B cell (primary cell): Measurements from ENCODE around the gene S100A5. TPM values are rescaled to one million over a fixed set of nuclear protein-coding genes. Genes with fewer than 3 reads are reported as not detected.

ENCODE experiments used
- ATAC-seq: fragments of 200-7000 bp; cut with Tn5 transposase; one replicate; pipeline ENCODE4 v1.10.0; 2021; ENCODE audit warnings: low read depth, mild to moderate bottlenecking, moderate number of reproducible peaks, moderate library complexity
- CTCF ChIA-PET: fragments of 350-600 bp; sonication (Branson Sonifier 250); formaldehyde crosslinking; loops from one replicate; lab custom pipeline; 2021; ENCODE audit warnings: antibody characterized with exemption, inconsistent platforms; lab: Charles Lee
- POLR2A ChIA-PET: fragments of 350-600 bp; sonication (Branson Sonifier 250); formaldehyde crosslinking; loops from one replicate; lab custom pipeline; 2021; ENCODE audit warnings: antibody characterized with exemption; lab: Charles Lee
- DNase-seq: peaks from one replicate; pipeline ENCODE4 v3.0.0; 2013
- H2AFZ ChIP-seq: 2 replicates; pipeline ENCODE4 v1.6.1; 2012; ENCODE audit warnings: mild to moderate bottlenecking, low read depth, low read length; ENCODE audit not compliant: insufficient read depth, poor library complexity, severe bottlenecking
- H3K27ac ChIP-seq, 2 donors: 1 replicate in 1 of 2; 2 replicates in 1 of 2; pipeline ENCODE4 v1.5.1; 2012 to 2013; ENCODE audit warnings: low read length in 2 of 2, mild to moderate bottlenecking in 2 of 2, moderate library complexity in 1 of 2
- H3K27me3 ChIP-seq, 4 experiments: fragments of 200-600 bp in 1 of 4; sonication (generic) in 1 of 4; replicated peaks in 1 of 4; 1 replicate in 2 of 4; 2 replicates in 2 of 4; pipeline versions ENCODE4 v1.6.1 to v1.7.0; 2013 to 2016; ENCODE audit warnings: low read length in 3 of 4, mild to moderate bottlenecking in 2 of 4, mixed read lengths in 1 of 4, moderate library complexity in 1 of 4; ENCODE audit not compliant: insufficient read depth in 4 of 4, control insufficient read depth in 3 of 4; ENCODE audit errors: control extremely low read depth in 1 of 4
- H3K36me3 ChIP-seq, 2 experiments: replicated peaks in 1 of 2; 1 replicate in 1 of 2; 2 replicates in 1 of 2; pipeline versions ENCODE4 v1.6.1 to v1.7.1; 2013; ENCODE audit warnings: low read length in 1 of 2; ENCODE audit not compliant: insufficient read depth in 2 of 2, control insufficient read depth in 1 of 2; ENCODE audit errors: control extremely low read depth in 1 of 2, extremely low read depth in 1 of 2
- H3K4me1 ChIP-seq, 2 donors: fragments of 200-600 bp in 1 of 2; sonication (generic) in 1 of 2; 1 replicate in 1 of 2; 2 replicates in 1 of 2; pipeline versions ENCODE4 v1.5.1 to v1.6.1; 2013 to 2017; ENCODE audit warnings: low read length in 2 of 2; ENCODE audit not compliant: control insufficient read depth in 2 of 2, insufficient read depth in 2 of 2
- H3K4me2 ChIP-seq: replicated peaks from 2 replicates; pipeline ENCODE3; 2012; ENCODE audit warnings: mild to moderate bottlenecking, low read depth, low read length; ENCODE audit not compliant: poor library complexity, severe bottlenecking
- H3K4me3 ChIP-seq, 5 experiments: fragments of 200-600 bp in 1 of 5; sonication (generic) in 1 of 5; 1 replicate in 3 of 5; 2 replicates in 2 of 5; pipeline versions ENCODE4 v1.5.1 to v1.7.0; 2011 to 2016; ENCODE audit warnings: low read length in 4 of 5, mild to moderate bottlenecking in 4 of 5, low read depth in 2 of 5, control low read depth in 1 of 5, moderate library complexity in 1 of 5; ENCODE audit not compliant: insufficient read depth in 1 of 5; ENCODE audit errors: control extremely low read depth in 1 of 5, extremely low read depth in 1 of 5
- H3K79me2 ChIP-seq: fragments of 200-600 bp; sonication (generic); one replicate; pipeline ENCODE4 v1.6.0; 2016; ENCODE audit warnings: low read length; ENCODE audit not compliant: control insufficient read depth, insufficient read depth
- H3K9ac ChIP-seq: fragments of 200-600 bp; sonication (generic); 2 replicates; pipeline ENCODE4 v1.6.1; 2017; ENCODE audit warnings: mild to moderate bottlenecking, low read length, moderate library complexity
- H3K9me3 ChIP-seq, 3 donors: one replicate each; pipeline versions ENCODE4 v1.6.1 to v1.7.1; 2013; ENCODE audit warnings: low read length in 2 of 3; ENCODE audit not compliant: control insufficient read depth in 2 of 3, insufficient read depth in 1 of 3; ENCODE audit errors: control extremely low read depth in 1 of 3
- H4K20me1 ChIP-seq: 2 replicates; pipeline ENCODE4 v1.6.0; 2012; ENCODE audit warnings: mild to moderate bottlenecking, low read length; ENCODE audit not compliant: insufficient read depth, control insufficient read depth, poor library complexity, severe bottlenecking
- H3K27ac Mint-ChIP-seq: one replicate; pipeline ENCODE4 v1.8.0; 2021; ENCODE audit warnings: mixed read lengths
- H3K27me3 Mint-ChIP-seq: one replicate; pipeline ENCODE4 v1.8.0; 2021; ENCODE audit warnings: mixed read lengths
- H3K4me1 Mint-ChIP-seq: one replicate; pipeline ENCODE4 v1.8.0; 2021; ENCODE audit warnings: mixed read lengths
- H3K4me3 Mint-ChIP-seq: one replicate; pipeline ENCODE4 v1.8.0; 2021; ENCODE audit warnings: mixed read lengths
- H3K9me3 Mint-ChIP-seq: one replicate; pipeline ENCODE4 v1.8.0; 2022; ENCODE audit warnings: mixed read lengths; ENCODE audit not compliant: insufficient read depth
- CTCF ChIP-seq: fragments of 200-600 bp; IDR thresholded peaks from one replicate; pipeline ENCODE4 v1.8.0; 2022; ENCODE audit warnings: antibody characterized with exemption, mild to moderate bottlenecking
- EZH2 ChIP-seq: IDR thresholded peaks from 2 replicates; pipeline ENCODE4 v1.6.1; 2012; ENCODE audit warnings: borderline replicate concordance, low read depth, mild to moderate bottlenecking, moderate library complexity, low read length; ENCODE audit not compliant: insufficient read depth, poor library complexity, severe bottlenecking
- WGBS: methylation state at CpG from one replicate; pipeline ENCODE4 v1.1.5; 2013; ENCODE audit warnings: missing lambda C conversion rate; ENCODE audit not compliant: insufficient coverage; 5-methylcytosine and 5-hydroxymethylcytosine counted together
- intact Hi-C: fragments of 100-400 bp; cut with micrococcal nuclease; formaldehyde crosslinking; loops from one replicate; pipeline ENCODE4 v1.10.0; 2022
- polyA plus RNA-seq: library from polyadenylated mRNA; depleted of rRNA; stranded (reverse); fragments of >200 nt; gene quantifications from 2 replicates; pipeline ENCODE4 v1.2.3, GENCODE V29; 2012
- total RNA-seq, 2 donors: library from RNA; stranded (reverse); fragments of 120-200 nt in 1 of 2; gene quantifications; 1 replicate in 1 of 2; 2 replicates in 1 of 2; pipeline versions ENCODE4 v1.2.3 to v1.2.4, GENCODE V29; 2013 to 2022

The S100A5 gene
- total and polyA plus RNA-seq, 2 donors (not counting 1 experiment from before 2014, with no cell fraction given): 0.64 TPM; not detected in 1

GRCh38 chr1:153509036-153509435 lies 31.7 kb downstream of the S100A5 start:
- Histone ChIP-seq H3K4me3 (no peak overlapping the region), H3K36me3 (no peaks in the 10 kb centered on the region), H3K4me1 (no peaks in the 10 kb centered on the region), H4K20me1 (no peaks in the 10 kb centered on the region), H3K9ac (no peak overlapping the region), H3K27me3 (no peaks in the 10 kb centered on the region), H3K9me3 (no peaks in the 10 kb centered on the region), H3K79me2 (no peaks in the 10 kb centered on the region), H3K4me2 (no peak overlapping the region), H3K27ac (no peak overlapping the region), H2AFZ (no peak overlapping the region)
- H3K27me3 Mint-ChIP-seq: peaks cover 3% of the 10 kb centered on the region
- no peak for DNase-seq
- ATAC-seq: no peak
- ChIA-PET CTCF (interaction anchor here (0.7 to 11.1 kb wide), 12 partner anchors 7 to 264 kb away, joined by 3 to 227 read pairs (median 8); partner anchors contain the start of gene S100A2), POLR2A (no interaction called here)
- H3K4me3 Mint-ChIP-seq: no peak overlapping the region
- H3K4me1 Mint-ChIP-seq: no peaks in the 10 kb centered on the region
- H3K27ac Mint-ChIP-seq: no peak overlapping the region
- TF ChIP-seq CTCF (no peak), EZH2 (no peak)
- H3K9me3 Mint-ChIP-seq: no peaks in the 10 kb centered on the region
- 94% methylated on average over 3 of the region's 3 CpGs for WGBS
- intact Hi-C loops: no loop called here

DNA sequence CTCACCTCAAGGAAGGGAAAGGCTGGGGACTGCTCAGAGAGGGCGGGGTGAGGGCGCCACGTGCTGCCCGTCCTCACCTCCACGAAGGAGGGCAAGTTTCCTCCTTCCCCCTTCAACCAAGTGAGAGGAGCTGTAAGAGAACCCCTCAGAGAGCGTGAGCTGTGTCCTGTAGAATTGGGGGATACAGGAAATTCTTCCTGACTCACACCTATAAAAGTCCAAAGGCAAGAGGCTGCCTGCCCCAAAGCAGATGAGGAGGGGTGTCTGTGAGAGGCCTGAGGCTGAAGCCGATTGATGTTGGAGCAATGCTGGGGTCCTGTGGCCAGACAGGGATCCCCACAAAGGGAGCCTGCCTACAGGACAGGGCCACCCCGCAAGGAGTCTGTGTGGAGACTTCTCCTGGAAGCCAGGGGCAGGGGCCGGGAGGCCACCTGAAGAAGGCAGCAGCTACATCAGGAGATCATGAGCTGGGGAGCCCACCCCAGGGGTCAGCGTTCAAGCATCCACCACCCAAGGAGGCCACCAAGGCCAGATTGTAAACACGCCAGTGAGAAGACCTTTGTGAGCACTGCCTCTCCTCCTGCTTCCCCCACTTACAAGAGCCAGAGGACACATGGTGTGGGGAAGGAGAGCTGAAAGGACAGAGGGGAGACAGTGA lies 32.7 kb downstream of the S100A5 start:
- Mint-ChIP-seq H3K27ac (no peak overlapping the region), H3K4me3 (no peak overlapping the region), H3K4me1 (no peaks in the 10 kb centered on the region), H3K27me3 (no peaks in the 10 kb centered on the region), H3K9me3 (no peaks in the 10 kb centered on the region)
- ChIA-PET POLR2A (no interaction called here), CTCF (interaction anchor here (0.7 to 11.1 kb wide), 7 partner anchors 8 to 62 kb away, joined by 3 to 227 read pairs (median 4); partner anchors contain the start of gene S100A2)
- Histone ChIP-seq H3K27me3 (no peaks in the 10 kb centered on the region), H3K4me3 (no peak overlapping the region), H3K4me2 (no peak overlapping the region), H3K27ac (no peak overlapping the region), H3K36me3 (no peaks in the 10 kb centered on the region), H3K9me3 (no peaks in the 10 kb centered on the region), H3K4me1 (no peaks in the 10 kb centered on the region), H2AFZ (no peak overlapping the region), H3K9ac (no peak overlapping the region), H4K20me1 (no peaks in the 10 kb centered on the region), H3K79me2 (no peaks in the 10 kb centered on the region)
- DNase-seq (no peak), ATAC-seq (no peak)
- TF ChIP-seq CTCF (no peak), EZH2 (no peak)
- intact Hi-C loops: no loop called here
- WGBS: 98% methylated on average over 3 of the region's 11 CpGs
